ENCODE data around the gene CCDC154. TPM values are rescaled to one million over a fixed set of nuclear protein-coding genes. Genes with fewer than 3 reads are reported as not detected.

CCDC154 gene
- total RNA-seq, 1 donor from 2014 or later = not detected

DNA sequence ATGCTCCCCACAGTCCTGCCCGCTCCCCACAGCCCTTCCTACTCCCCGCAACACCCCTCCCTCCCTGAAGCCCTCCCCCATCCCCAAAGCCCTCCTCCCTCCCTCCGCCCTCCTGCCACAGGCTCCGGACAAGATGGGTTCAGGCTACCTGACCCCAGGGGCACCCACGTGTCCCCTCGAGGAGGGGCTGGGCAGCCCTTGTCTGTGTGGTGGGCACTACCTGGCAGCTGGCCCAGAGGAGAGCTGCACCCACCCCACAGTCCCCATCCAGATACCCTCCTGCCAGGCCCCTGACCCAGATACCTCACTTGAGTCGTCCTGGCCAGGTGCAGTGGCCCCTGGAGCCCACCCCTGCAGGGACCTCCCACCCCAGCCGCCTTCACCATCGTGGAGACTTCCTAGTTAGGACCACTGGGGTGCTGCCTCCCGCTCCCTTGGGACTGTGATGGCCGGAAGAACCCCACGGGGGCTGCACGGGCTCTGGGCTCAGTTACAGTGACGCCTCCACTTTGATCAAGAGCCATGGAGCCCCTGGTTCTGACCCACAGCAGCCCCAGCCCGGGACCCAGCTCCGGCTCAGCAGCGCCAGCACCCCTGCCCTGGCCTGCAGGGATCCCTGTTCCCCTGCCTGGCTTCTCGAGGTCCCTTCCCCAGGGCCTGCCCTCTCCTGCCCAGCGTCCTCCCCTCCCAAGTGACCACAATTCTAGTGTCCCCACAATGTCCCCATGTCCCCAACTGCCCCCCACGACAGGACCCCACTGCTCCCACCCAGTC is 12.7 kb downstream of the CCDC154 start:
- H3K4me1 ChIP-seq = no peaks in the 10 kb centered on the region
- no peaks in the 10 kb centered on the region for H3K36me3 ChIP-seq
- H3K9me3 ChIP-seq = no peaks in the 10 kb centered on the region
- no peak for DNase-seq (ENCODE audit: low spot score in 2 of 2)
- no peak overlapping the region for H3K27ac ChIP-seq
- intact Hi-C loops (cut with DNase I) = no loop called here
- no peaks in the 10 kb centered on the region for H3K27me3 ChIP-seq
- H3K4me3 ChIP-seq = no peak overlapping the region
- TF ChIP-seq, protein P1, sequence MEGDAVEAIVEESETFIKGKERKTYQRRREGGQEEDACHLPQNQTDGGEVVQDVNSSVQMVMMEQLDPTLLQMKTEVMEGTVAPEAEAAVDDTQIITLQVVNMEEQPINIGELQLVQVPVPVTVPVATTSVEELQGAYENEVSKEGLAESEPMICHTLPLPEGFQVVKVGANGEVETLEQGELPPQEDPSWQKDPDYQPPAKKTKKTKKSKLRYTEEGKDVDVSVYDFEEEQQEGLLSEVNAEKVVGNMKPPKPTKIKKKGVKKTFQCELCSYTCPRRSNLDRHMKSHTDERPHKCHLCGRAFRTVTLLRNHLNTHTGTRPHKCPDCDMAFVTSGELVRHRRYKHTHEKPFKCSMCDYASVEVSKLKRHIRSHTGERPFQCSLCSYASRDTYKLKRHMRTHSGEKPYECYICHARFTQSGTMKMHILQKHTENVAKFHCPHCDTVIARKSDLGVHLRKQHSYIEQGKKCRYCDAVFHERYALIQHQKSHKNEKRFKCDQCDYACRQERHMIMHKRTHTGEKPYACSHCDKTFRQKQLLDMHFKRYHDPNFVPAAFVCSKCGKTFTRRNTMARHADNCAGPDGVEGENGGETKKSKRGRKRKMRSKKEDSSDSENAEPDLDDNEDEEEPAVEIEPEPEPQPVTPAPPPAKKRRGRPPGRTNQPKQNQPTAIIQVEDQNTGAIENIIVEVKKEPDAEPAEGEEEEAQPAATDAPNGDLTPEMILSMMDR (IDR thresholded peaks at IDR 0.05) = no peak

- Histone ChIP-seq H3K36me3 (no peaks in the 10 kb centered on the region), H3K9me3 (no peaks in the 10 kb centered on the region), H3K4me3 (no peak within 1 kb of the TSS), H3K27ac (no peak within 1 kb of the TSS), H3K27me3 (no peaks in the 10 kb centered on the region), H3K4me1 (no peaks in the 10 kb centered on the region)
- DNase-seq (ENCODE audit: low spot score in 2 of 2) = no peak
- TF ChIP-seq, protein P1 (IDR thresholded peaks at IDR 0.05) = no peak
- intact Hi-C loops (cut with DNase I) = no loop called here
Observed at GRCh38 chr16:1430759-1431496, 13.4 kb downstream of the CCDC154 start, which contains the start of gene PERCC1. TSS of gene PERCC1 (plus strand) at chr16:1431078. CDS start at chr16:1432594, 1,516 bp downstream.

- no peaks in the 10 kb centered on the region for H3K4me1 ChIP-seq
- H3K27me3 ChIP-seq = no peaks in the 10 kb centered on the region
- H3K36me3 ChIP-seq = no peaks in the 10 kb centered on the region
- TF ChIP-seq, protein P1 (IDR thresholded peaks at IDR 0.05) = no peak
- H3K9me3 ChIP-seq = no peaks in the 10 kb centered on the region
- DNase-seq (ENCODE audit: low spot score in 2 of 2) = no peak
- intact Hi-C loops (cut with DNase I) = no loop called here
- H3K27ac ChIP-seq = no peak overlapping the region
- H3K4me3 ChIP-seq = no peak overlapping the region
Observed at GRCh38 chr16:1430214-1430758, 14.1 kb downstream of the CCDC154 start.

DNA sequence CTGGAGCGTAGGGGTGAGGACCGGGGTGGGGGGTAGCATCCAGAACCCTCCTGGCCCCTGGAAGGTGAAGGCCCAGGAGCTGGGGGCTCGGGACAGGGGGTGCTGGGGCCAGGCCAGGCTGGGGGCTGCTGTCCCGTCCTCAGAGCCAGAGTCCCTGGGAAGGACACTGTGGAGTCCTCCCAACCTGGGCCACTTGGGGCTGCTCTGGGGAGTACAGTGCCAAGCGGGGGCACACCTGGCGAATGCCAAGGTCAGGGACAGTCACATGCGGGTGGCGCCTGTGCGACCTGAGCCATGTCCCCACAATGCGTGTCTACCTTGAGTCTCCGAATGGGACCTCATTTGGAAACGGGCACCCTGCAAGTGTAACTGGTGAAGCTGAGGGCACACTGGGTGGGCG is 14.7 kb downstream of the CCDC154 start:
- Histone ChIP-seq H3K36me3 (no peaks in the 10 kb centered on the region), H3K4me3 (no peak overlapping the region), H3K27ac (no peak overlapping the region), H3K4me1 (no peaks in the 10 kb centered on the region), H3K27me3 (no peaks in the 10 kb centered on the region), H3K9me3 (no peaks in the 10 kb centered on the region)
- DNase-seq (ENCODE audit: low spot score in 2 of 2) = no peak
- TF ChIP-seq, protein P1 (IDR thresholded peaks at IDR 0.05) = no peak
- intact Hi-C loops (cut with DNase I) = no loop called here

- H3K27me3 ChIP-seq = no peaks in the 10 kb centered on the region
- H3K4me1 ChIP-seq = no peaks in the 10 kb centered on the region
- TF ChIP-seq, protein P1 (IDR thresholded peaks at IDR 0.05) = no peak
- no peaks in the 10 kb centered on the region for H3K9me3 ChIP-seq
- DNase-seq (ENCODE audit: low spot score in 2 of 2) = no peak
- intact Hi-C loops (cut with DNase I) = no loop called here
- H3K36me3 ChIP-seq = no peaks in the 10 kb centered on the region
- no peak overlapping the region for H3K27ac ChIP-seq
- H3K4me3 ChIP-seq = no peak overlapping the region
Observed at GRCh38 chr16:1429012-1429411, 15.3 kb downstream of the CCDC154 start.

Measured in ascending aorta (tissue), 2 donors.